Stimulated activated naive CD4-positive, alpha-beta T cell (primary cell): ENCODE results near the gene CSNK2A1.
"Not testable (repeated sequence)": the region's sequence is repeated elsewhere in the genome, so short reads cannot be mapped to it uniquely, and the experiment has no call there.

ENCODE experiments used
- DNase-seq, 6 experiments: peaks; one replicate each; lab custom pipeline; 2025; lab: John Stamatoyannopoulos, UW

Gene CSNK2A1

GRCh38 chr20:543369-544152, at the start of gene CSNK2A1:
Gene CSNK2A1 (minus strand): TSS chr20:543790. CDS start chr20:508551, 35,239 bp downstream.
- DNase-seq = peak; percentile 90 to 99 (median 94)

- DNase-seq = no peak
Observed at GRCh38 chr20:592506-592905, 48.9 kb upstream of the CSNK2A1 start.

GRCh38 chr20:591941-592340, 48.4 kb upstream of the CSNK2A1 start:
- no peak for DNase-seq

GRCh38 chr20:588932-589672, 45.5 kb upstream of the CSNK2A1 start:
- no peak for DNase-seq

GRCh38 chr20:588476-588875, 44.9 kb upstream of the CSNK2A1 start:
- no peak for DNase-seq

- DNase-seq = no peak
Observed at GRCh38 chr20:584971-585301, 41.3 kb upstream of the CSNK2A1 start.

GRCh38 chr20:584161-584970, 40.8 kb upstream of the CSNK2A1 start:
- DNase-seq = no peak

- no peak for DNase-seq
Observed at GRCh38 chr20:582204-582603, 38.6 kb upstream of the CSNK2A1 start.

- DNase-seq = not testable (repeated sequence)
Observed at GRCh38 chr20:578940-579690, 35.5 kb upstream of the CSNK2A1 start.

GRCh38 chr20:577167-577791, 33.7 kb upstream of the CSNK2A1 start:
- no peak for DNase-seq

- DNase-seq = no peak
Observed at GRCh38 chr20:576156-576555, 32.6 kb upstream of the CSNK2A1 start.

- no peak for DNase-seq
Observed at GRCh38 chr20:575230-575629, 31.6 kb upstream of the CSNK2A1 start.

- DNase-seq = no peak
Observed at GRCh38 chr20:574297-574942, 30.8 kb upstream of the CSNK2A1 start.

GRCh38 chr20:573414-574296, 30.1 kb upstream of the CSNK2A1 start:
- DNase-seq = no peak

- no peak for DNase-seq
Observed at GRCh38 chr20:572727-573126, 29.1 kb upstream of the CSNK2A1 start.

- DNase-seq = no peak
Observed at GRCh38 chr20:571754-572441, 28.3 kb upstream of the CSNK2A1 start.

GRCh38 chr20:568673-569415, 25.3 kb upstream of the CSNK2A1 start:
- DNase-seq = no peak

- no peak for DNase-seq
Observed at GRCh38 chr20:568097-568652, 24.6 kb upstream of the CSNK2A1 start.
